ENCODE results near the gene DEDD. TPM values are rescaled to one million over a fixed set of nuclear protein-coding genes. Genes with fewer than 3 reads are reported as not detected.

Gene DEDD
- total RNA-seq, 1 experiment from 2014 or later: 44.7 TPM

DNA sequence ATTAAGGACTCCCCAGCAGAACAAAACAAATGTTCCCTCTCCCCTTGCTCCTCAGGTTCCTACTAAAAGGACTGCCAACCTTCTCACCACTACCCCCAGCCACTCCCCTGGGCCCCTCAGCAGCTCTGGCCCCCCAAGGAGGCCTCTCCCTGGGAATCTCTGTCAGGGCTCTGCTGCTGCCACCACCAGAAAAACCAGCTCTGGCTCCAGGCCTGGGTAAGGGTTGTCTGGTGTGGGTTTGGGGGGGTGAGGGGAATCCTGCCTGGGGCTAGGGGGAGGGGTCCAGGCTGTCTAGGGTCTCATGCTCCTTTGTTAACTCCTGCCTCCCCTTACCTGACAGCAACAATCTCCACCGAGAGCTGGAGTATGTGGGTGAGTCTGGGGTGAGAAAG is 47.9 kb downstream of the DEDD start:
- H3K4ac ChIP-seq (ENCODE audit: low read depth, low read length): no peak overlapping the region
- H3K79me2 ChIP-seq (ENCODE audit: insufficient read depth, low read length): no peaks in the 10 kb centered on the region
- no peak overlapping the region for H3T11ph ChIP-seq (ENCODE audit: low read length)
- H3K36me3 Mint-ChIP-seq (ENCODE audit: insufficient read depth in 1 of 3, low read depth in 3 of 3): no peaks in the 10 kb centered on the region
- no peak overlapping the region for H2BK120ac ChIP-seq (ENCODE audit: low read depth, low read length, poor library complexity, severe bottlenecking)
- H2BK5ac ChIP-seq (ENCODE audit: insufficient read length, low read length): no peak overlapping the region
- H3K27me3 Mint-ChIP-seq (ENCODE audit: low read depth): no peaks in the 10 kb centered on the region
- no peak overlapping the region for H3K4me3 Mint-ChIP-seq
- H2BK20ac ChIP-seq (ENCODE audit: low read depth, low read length, poor library complexity, severe bottlenecking): no peak overlapping the region
- no peaks in the 10 kb centered on the region for H3K9me3 ChIP-seq (ENCODE audit: control insufficient read depth, low read depth, low read length)
- DNase-seq: no peak
- H3K4me2 ChIP-seq (ENCODE audit: insufficient read depth, insufficient read length, low read length): no peak overlapping the region
- H2BK12ac ChIP-seq (ENCODE audit: insufficient read length, low read depth, low read length): no peak overlapping the region
- no CpG with 5 or more reads among the region's 1 CpG for WGBS (ENCODE audit: extremely low coverage, insufficient read length, low lambda C conversion rate)
- no peaks in the 10 kb centered on the region for H3K9me3 Mint-ChIP-seq
- H3K18ac ChIP-seq (ENCODE audit: insufficient read length, low read depth, low read length): no peak overlapping the region
- peaks cover 58% of the 10 kb centered on the region in 2 experiments for H3K4me1 Mint-ChIP-seq
- no peaks in the 10 kb centered on the region for H4K20me1 ChIP-seq (ENCODE audit: control insufficient read depth, insufficient read depth, insufficient read length)
- no peak overlapping the region for H3K14ac ChIP-seq (ENCODE audit: insufficient read depth, low read length)
- H3K27me3 ChIP-seq (ENCODE audit: insufficient read depth, low read length): no peaks in the 10 kb centered on the region
- H3K79me1 ChIP-seq (ENCODE audit: insufficient read depth, low read depth, low read length, poor library complexity, severe bottlenecking): no peaks in the 10 kb centered on the region
- H4K91ac ChIP-seq (ENCODE audit: insufficient read length, low read depth, low read length): no peak overlapping the region
- H3K4me1 ChIP-seq (ENCODE audit: insufficient read depth, low read length): no peaks in the 10 kb centered on the region
- no peak overlapping the region for H2AFZ ChIP-seq (ENCODE audit: low read length)
- H3K27ac Mint-ChIP-seq: peak overlapping the region in 1 of 3 experiments; percentile 79; a peak in 2 of 7 replicates
- no peaks in the 10 kb centered on the region for H3K23me2 ChIP-seq (ENCODE audit: insufficient read length, low read depth, low read length, poor library complexity, severe bottlenecking)
- H2AK5ac ChIP-seq (ENCODE audit: insufficient read length, low read length): no peak overlapping the region
- no peak overlapping the region for H4K8ac ChIP-seq (replicated peaks; ENCODE audit: insufficient read length, low read depth, low read length)
- no peak for TF ChIP-seq CTCF (conservative IDR thresholded peaks at IDR 0.05)
- H3K56ac ChIP-seq (ENCODE audit: insufficient read length, low read depth, low read length): no peak overlapping the region
- no peak overlapping the region for H3K9ac ChIP-seq (ENCODE audit: extremely low read depth, insufficient read length, low read length)
- no peak overlapping the region for H3K23ac ChIP-seq (ENCODE audit: insufficient read length, low read depth, low read length)
- H3K27ac ChIP-seq (ENCODE audit: insufficient read length, low read depth, low read length): no peak overlapping the region
- no peak overlapping the region for H2BK15ac ChIP-seq (ENCODE audit: low read depth, low read length)
- no peak overlapping the region for H4K5ac ChIP-seq (ENCODE audit: insufficient read length, low read depth, low read length)
